GM18909 (cell line): ENCODE results near the gene TGFB2.

ENCODE experiments used
- ATAC-seq: cut with Tn5 transposase; IDR thresholded peaks from one replicate; pipeline ENCODE4 v1.9.1; 2021; ENCODE audit warnings: mild to moderate bottlenecking; ENCODE audit not compliant: unreplicated experiment, poor library complexity

Gene TGFB2

DNA sequence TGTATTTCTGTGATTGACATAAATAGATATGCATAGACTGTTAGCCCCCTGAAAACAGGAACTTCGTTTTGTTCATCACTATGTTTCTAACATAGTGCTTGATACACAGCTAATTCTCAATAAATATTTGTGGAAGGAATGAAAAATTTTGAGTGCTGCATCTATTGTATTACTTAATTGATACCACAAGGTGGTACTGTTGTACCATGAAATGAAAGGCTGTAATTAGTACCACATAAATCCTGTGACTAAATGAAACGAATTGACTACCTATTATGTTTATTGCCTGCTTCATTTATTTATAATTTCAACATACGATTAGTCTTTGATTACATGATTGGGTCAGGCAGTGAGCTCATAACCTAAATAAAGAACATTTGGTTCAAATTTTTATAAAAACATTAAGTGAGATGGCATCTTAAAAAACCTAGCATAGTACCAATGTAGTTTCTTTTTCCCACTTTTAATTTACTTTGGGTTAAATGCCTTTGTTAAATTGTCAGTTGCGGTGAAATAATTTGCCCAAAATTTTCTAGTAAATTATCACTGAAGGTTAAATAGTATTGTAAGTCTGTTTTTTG is 15.0 kb upstream of the TGFB2 start:
- ATAC-seq: peak; percentile 79

DNA sequence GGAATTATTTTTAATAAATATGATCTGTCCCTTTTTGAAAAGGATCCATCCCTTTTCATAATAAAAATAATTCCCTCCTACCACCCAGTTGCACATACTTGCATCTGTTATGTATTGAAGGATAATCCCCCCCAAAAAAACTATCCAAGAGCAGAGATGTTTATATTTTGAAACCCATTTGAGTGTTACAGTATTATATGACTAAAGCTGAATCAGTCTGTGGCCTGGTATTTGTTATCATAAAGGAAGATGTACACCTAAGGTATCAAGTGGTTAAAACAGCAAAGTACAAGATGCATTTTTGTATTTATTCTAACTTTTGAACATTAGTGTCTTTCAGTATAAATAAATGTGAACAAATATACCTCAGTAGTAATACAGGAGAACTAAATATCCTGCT is 12.7 kb upstream of the TGFB2 start:
- no peak for ATAC-seq

DNA sequence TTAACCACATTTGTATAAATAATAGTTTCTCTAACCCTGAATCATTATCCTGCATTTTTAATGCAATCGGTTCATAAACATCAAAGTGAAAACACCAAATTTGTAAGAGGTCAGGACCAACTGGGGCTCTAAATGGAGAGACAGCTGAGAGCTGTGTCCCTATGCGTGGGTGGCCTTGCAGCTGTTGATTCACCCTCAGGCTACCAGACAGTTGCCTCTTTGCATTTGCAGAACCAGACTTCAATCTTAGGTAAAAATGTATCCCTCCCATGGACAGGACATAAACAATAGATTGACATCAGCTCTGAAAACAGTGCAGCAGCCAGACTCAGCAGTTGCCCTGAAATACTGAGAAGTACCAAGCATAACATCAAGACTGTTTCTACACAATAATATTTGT is 8.8 kb upstream of the TGFB2 start:
- no peak for ATAC-seq

DNA sequence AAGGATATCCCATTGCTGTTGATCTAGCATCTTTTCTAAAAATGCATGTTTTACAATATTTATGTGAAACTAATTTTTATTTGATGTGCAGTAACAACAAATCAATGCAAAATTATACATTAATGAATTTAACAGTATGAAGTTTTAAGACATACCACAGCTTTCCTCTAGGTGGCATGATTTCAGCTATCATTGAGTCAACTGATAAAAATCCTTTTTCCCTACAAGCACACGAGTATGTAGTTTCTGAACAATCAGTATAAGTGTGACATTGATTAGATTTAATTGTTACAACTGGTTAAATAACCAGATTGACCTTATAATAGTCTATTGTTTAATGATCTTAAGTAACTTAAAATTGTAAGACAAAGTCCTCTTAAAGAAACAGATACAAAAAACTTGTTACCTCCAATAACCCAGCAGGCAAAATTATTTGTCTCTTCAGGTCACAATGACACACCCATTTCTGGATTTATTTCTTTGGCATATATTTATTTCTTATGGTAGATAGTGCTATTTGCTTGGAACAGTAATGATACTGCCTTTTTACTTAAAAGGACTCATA is 5.8 kb upstream of the TGFB2 start:
- peak; percentile 68 for ATAC-seq

DNA sequence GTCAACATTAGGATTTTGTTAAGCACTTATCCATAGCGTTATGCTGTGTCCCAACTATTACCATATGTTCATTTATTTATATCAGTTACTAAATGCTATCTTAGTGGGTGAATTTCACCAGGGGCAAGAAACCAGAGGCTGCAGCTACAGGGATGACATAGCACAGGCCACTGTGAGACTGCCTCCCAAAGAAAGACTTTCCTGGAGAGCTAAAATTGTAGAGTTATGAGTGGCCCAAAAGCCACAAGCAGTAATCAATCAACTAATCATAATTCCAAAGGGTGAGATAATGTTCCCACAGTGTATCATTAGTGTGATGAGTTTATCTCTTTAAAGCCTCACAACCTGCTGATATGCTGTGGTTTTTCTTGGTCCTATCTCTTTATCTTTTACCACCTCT is 3.8 kb upstream of the TGFB2 start:
- ATAC-seq: no peak

DNA sequence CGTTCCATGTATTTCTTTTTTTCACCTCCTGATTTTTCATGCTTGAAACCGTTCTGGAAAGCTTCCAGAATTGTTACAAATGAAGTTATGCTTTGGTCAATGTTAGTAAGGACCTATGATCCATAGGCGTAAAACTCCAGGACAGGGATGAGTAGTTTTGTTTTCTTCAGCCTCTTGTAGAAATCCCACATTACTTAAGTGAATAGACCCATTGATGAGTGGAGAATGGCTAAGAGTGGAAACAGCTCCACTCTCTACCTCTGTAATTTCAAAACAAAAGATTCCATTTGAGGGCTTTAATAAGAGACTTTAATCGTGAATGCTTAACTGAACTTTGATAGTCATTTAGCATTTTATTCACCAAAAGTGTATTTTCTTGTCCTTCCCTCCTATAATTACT is 3.0 kb upstream of the TGFB2 start:
- ATAC-seq: no peak

DNA sequence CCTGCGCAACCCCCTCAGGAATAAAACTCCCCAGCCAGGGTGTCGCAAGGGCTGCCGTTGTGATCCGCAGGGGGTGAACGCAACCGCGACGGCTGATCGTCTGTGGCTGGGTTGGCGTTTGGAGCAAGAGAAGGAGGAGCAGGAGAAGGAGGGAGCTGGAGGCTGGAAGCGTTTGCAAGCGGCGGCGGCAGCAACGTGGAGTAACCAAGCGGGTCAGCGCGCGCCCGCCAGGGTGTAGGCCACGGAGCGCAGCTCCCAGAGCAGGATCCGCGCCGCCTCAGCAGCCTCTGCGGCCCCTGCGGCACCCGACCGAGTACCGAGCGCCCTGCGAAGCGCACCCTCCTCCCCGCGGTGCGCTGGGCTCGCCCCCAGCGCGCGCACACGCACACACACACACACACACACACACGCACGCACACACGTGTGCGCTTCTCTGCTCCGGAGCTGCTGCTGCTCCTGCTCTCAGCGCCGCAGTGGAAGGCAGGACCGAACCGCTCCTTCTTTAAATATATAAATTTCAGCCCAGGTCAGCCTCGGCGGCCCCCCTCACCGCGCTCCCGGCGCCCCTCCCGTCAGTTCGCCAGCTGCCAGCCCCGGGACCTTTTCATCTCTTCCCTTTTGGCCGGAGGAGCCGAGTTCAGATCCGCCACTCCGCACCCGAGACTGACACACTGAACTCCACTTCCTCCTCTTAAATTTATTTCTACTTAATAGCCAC is 696 bp downstream of the TGFB2 start:
- ATAC-seq: peak; percentile 69

DNA sequence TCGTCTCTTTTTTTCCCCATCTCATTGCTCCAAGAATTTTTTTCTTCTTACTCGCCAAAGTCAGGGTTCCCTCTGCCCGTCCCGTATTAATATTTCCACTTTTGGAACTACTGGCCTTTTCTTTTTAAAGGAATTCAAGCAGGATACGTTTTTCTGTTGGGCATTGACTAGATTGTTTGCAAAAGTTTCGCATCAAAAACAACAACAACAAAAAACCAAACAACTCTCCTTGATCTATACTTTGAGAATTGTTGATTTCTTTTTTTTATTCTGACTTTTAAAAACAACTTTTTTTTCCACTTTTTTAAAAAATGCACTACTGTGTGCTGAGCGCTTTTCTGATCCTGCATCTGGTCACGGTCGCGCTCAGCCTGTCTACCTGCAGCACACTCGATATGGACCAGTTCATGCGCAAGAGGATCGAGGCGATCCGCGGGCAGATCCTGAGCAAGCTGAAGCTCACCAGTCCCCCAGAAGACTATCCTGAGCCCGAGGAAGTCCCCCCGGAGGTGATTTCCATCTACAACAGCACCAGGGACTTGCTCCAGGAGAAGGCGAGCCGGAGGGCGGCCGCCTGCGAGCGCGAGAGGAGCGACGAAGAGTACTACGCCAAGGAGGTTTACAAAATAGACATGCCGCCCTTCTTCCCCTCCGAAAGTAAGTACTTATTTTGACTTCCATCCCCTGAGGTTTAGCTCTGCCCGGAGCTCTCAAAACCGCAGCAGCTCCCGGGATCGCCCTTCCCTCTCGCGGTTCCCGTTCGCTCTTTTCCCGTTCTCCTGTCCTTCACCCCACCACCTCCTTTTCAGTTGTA is 1.5 kb downstream of the TGFB2 start:
- ATAC-seq: no peak

DNA sequence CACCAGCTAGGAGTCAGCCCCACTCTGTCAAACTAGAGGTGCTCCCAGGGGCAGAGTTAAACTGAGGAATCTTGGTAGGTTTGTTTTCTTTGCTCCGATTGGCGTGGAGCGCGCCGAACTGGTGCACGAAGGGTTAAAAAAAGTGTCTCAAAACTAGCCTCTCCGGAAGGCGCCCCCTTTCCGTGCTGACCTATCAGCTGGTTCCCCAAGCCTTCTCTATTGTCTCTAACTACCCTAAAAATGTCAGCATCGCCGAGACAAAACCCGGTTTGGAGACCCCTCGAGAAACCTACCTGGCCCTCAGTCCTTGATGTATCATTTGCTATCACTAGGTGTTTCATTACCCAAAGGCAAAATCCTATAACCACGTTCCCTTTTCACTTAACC is 2.2 kb downstream of the TGFB2 start:
- ATAC-seq: no peak

DNA sequence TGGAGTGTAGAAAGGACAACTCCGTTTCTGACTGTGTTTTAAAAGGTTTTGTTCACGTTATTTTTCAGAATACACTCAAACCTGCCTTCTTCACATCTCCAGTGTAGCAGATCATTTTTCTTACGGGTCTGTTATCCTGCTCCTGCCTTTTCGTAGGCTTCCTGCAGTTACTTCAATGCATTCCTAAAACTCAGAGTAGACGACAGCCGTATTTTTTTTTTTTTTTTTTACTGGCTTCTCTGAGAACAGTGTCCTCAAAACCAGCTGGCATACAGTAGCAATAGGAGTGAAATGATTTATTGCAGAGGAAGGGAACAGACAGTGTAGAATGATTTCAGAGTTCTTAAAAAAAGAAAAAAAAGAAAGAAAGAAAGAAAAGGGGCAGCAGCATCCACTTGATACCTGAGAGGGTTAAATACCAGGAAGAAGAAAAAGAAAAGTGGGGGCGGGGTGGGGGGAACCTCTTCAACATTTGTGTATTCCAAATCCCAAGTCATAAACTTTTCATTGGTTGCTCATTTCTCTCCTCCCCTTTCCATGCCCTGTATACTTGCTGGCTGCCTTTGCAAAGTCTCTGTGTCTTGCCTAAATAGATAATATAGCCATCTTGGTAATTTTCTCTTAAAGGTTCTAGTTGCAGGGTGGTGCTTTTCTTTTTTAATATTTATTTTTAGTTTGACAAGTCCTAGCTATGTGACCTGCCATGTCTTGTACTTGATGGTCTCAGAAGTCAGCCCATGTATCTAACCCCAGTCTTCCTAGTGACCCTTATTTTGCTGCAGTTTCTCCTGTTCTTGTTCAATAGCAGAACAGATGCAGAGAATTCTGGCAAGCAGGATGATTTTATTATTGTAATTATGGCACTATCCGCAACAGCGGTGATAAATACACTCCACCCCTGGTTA is 2.8 kb downstream of the TGFB2 start:
- ATAC-seq: no peak

DNA sequence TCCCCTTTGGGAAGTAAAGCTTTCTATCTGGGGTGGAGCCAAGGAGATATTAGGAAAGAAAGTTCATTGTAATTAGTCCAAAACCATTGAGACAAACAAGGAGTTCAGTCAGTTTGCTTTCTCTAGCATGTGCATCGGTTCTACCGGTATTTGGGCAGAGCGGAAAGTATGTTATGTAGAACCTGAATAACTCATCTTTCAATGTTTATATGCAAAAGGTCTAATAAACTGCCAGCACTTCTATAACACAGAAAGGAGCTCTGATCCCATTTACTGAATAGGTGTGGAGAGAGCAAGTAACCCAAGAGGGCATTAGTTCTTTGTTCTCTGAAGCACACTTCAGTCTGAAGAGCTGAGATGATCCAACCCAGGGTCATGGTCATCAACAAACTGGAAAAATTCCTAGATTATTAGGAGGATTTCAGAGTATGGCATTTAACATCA is 3.5 kb downstream of the TGFB2 start:
- ATAC-seq: no peak

DNA sequence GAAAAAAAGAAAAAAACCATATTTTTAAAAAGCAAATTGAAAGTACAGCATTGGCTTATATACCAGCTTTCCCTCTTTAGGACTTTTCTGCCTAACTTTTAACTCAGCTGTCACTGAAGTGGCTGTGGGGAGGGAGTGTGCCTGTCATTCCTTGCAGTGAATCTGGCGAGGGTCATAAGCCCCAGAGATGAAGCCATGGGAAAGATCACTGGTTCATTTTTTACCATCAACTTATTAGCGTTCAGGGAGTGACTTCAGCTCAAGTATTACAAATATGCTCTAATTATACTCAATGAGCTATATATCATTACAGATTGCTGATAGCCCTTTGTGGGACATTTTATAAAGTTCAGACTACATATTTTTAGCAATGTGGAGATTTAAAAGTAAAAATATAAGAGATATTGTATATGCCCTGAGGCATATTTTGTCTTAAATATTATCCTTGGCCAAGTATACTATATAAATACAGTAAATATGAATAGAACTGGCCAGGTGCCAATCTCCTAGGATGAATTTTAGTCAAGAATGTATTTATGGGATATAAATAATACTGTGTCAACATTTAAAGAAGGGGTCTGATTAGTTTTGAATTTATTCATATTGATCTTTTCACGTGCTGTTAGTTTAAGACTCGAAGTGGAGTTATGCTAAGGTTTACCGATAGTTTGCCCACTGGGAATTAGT is 4.4 kb downstream of the TGFB2 start:
- ATAC-seq: no peak

DNA sequence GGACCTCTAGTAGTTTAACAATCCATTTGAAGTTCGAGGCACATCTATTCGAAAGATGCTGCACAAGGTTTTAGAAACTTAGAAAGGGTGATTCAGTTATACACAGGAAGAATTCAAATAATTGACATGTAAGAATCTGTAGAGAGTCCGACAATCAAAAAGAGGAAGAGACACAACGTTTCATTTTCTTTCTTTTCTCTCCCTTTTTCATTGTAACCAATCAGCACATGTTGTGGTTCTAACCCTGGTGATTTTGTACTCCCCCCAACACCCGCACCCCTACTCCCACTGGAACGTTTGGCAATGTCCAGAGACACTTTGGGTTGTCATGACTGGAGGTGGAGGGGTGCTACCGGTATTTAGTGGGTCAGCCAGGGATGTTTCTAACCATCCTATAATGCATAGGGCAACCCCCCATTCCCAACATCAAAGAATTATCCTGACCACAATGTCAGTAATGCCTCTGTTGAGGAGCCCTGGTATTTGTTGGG is 4.9 kb downstream of the TGFB2 start:
- ATAC-seq: no peak

DNA sequence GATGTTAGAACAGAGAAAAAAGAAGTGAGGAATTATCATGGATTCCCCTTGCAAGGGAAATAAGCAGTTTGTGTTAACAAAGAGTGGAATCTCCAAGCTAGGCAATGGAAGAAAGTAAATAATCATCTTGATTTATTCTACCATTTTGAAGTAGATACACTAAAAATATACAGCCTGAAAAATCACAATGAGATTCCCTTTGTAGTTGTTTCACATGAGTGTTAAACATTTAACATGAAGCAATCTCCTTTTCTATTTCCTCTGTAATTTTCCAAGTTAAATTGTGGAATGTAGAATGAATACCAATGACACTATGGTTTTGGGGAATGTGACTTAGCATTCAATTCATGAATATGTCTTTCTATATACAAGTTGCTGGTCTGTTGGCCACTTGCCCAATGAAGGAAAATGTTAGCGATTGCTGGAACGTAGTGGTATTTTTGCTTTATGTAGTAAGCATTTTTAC is 5.7 kb downstream of the TGFB2 start:
- ATAC-seq: no peak

DNA sequence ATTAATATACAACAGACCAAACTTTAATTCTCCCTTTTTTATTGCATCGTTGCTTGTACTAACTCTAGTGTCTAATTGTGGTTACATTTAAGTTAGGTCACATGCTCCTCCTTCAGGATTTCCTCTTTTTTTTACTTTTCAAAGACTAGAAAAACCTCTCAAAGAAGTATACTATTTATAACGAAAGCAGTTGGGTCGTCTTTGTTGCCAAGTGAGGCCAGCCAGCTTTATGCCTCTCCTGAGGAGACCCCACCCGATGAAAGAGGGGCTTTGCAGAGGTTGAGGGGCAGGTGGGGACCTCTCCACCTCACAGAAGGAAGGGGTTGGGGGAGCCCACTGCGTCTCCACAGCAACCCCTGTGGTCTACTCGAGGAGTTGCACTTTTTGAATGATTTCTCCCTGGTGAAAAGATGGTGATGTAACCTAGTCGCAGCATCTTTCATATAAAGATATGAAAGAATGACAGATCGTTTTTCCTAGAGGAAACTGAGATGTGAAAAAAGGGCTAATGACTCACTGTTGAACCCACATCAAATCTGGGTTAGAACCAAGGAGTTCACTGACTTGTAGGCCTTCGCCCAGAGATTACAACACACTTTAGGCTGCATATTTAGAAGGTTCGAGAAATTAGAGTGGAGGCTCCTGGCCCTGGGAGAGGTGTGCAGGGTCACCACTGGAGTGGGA is 6.4 kb downstream of the TGFB2 start:
- ATAC-seq: peak; percentile 66

DNA sequence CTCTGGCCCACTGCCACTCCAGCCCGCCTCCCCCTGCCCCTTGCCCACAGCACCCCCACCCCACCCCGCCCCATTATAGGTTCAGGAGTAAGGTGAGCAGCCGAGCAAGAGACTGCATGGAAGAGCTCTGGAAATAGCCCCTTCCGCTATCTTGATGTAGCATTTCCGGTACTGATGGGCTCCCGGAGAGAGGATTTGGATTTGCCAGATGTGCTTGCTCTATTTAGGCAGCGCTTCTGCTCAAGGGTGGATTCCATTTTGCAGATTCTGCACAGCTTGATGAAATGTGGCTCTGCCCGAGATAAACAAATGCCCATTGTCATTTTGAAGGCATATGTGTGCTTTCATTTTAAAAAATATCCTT is 6.9 kb downstream of the TGFB2 start:
- ATAC-seq: no peak

DNA sequence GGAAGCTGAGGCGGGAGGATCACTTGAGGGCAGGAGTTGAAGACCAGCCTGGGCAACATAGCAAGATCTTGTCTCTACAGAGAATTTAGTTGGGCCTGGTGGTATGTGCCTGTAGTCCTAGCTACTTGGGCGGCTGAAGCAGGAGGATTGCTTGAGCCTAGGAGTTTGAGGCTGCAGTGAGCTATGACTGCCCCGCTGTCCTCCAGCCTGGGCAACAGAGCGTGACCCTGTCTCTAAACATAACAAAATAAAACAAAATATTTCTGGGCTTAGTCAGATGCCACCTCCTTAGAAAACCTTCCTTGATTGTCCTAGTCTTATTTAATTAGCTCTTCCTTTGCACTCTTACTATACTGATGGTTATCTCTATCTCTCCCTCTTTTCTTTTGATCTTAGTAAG is 8.5 kb downstream of the TGFB2 start:
- no peak for ATAC-seq

DNA sequence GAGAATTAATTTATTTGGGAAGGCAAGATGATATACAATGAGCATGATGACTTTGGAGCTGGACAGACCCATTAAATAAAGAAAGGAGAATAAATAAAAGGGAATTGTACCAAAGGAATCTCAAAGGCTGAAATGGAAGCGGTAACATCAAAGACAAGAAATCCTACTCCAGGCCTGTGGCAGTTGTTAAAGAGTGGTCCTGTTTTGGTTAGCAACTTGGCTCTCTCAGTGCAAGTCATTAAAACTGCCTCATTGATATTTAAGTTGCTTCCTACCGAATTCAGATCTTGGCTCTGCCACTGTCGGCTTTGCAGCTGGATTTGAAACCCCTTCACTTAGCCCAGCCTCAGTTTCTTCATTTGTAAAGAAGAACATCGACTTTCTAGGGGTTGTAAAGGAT is 10.1 kb downstream of the TGFB2 start:
- ATAC-seq: no peak
